ENCODE results near the gene UROC1. TPM values are rescaled to one million over a fixed set of nuclear protein-coding genes. Genes with fewer than 3 reads are reported as not detected.
A peak's percentile ranks its signal among the peaks of the same experiment; 100 is the strongest.

Gene UROC1
- total RNA-seq, 1 experiment from 2014 or later = not detected

DNA sequence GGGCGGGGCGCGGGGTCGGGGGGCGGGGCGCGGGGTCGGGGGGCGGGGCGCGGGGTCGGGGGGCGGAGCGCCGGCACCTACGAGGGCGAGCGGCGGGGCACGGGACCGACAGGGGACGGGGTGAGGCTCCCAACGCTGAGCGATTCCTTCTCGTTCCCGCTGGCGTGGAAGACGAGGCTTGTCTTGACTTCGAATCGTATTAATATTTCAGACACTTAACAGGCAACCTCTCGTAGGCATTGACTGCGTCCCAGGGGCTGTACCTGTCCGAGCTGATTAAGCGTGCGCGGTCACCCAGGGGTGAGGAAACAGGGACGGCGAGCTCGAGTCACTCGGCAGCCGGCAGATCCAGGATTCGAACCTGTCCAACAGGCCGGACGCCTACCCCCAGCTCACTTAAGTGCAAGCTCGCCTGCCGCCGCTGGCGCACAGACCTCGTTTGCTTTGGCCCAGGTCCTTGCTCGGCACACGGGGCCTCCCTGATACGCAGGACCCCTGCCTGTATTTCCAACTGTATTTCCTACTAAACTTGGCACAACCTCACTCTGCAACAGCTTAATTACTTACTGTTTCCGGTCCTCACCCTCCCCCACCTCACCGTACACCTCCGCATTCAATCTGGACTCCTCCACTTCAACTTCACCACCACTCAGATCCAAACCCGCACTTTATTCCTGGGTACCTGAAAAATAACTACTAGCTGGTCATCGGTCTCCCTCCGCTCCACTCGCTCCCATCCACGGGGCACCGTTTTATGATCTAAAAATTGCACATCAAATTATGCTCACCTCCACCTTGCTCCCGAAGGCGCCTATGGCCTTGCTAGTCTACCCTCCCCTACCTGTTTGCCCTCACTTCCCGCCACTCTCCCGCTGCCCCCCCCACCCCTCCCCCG, 41.2 kb downstream of the UROC1 start:
- ChIA-PET RAD21 (ENCODE audit: low non-redundant PET in 1 of 2, low total read pairs in 2 of 2, uncharacterized antibody in 2 of 2, unreplicated experiment in 2 of 2) (interaction anchor here (0.5 to 1.5 kb wide), 2 partner anchors 263 to 342 kb away, joined by 3 to 4 read pairs; no protein-coding TSS in a partner anchor), CTCF (interaction anchor here (0.6 to 1.4 kb wide), 2 partner anchors 335 to 342 kb away, joined by 3 to 5 read pairs; no protein-coding TSS in a partner anchor), POLR2A (no interaction called here)
- 0 out of 2 replicates have a peak, but pooled peaks cover 6% of the 10 kb centered on the region for H4K20me1 ChIP-seq (ENCODE audit: insufficient read depth)
- H3K27me3 ChIP-seq (ENCODE audit: insufficient read depth, low read length) = no peaks in the 10 kb centered on the region
- no peaks in the 10 kb centered on the region for H3K9me3 ChIP-seq (ENCODE audit: control insufficient read depth in 1 of 2, insufficient read depth in 1 of 2, low read depth in 1 of 2, low read length in 2 of 2)
- TF ChIP-seq ZFX (IDR thresholded peaks at IDR 0.05) (0 out of 2 replicates have a peak, but pooled peaks have one; percentile 44), SIN3A (IDR thresholded peaks at IDR 0.05; ENCODE audit: low read depth) (peak; percentile 42; the same call in 1 of the 2 replicates), TCF7L2 (IDR thresholded peaks at IDR 0.05; ENCODE audit: borderline replicate concordance, extremely low read depth, insufficient read depth, insufficient read length) (no peak), SP1 (IDR thresholded peaks at IDR 0.05; ENCODE audit: low read depth) (0 out of 2 replicates have a peak, but pooled peaks have one; percentile 4), MAX (IDR thresholded peaks at IDR 0.05) (no peak), POLR2AphosphoS5 (IDR thresholded peaks at IDR 0.05; ENCODE audit: low read depth, low read length) (peak; percentile 50), EGR1 (IDR thresholded peaks at IDR 0.05; ENCODE audit: low read depth) (peak; percentile 56; the same call in 1 of the 2 replicates)
- TF ChIP-seq, protein P1, sequence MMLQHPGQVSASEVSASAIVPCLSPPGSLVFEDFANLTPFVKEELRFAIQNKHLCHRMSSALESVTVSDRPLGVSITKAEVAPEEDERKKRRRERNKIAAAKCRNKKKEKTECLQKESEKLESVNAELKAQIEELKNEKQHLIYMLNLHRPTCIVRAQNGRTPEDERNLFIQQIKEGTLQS (IDR thresholded peaks at IDR 0.05) = no peak
- DNase-seq (ENCODE audit: low read depth, low spot score) (peak; percentile 54), ATAC-seq (peak; percentile 55)
- H2AFZ ChIP-seq (ENCODE audit: low read depth, low read length, poor library complexity, severe bottlenecking) = peak overlapping the region; percentile 68
- peaks cover 12 to 35% of the 10 kb centered on the region in 2 experiments for H3K4me1 ChIP-seq (ENCODE audit: control insufficient read depth in 1 of 2, insufficient read depth in 2 of 2, low read length in 2 of 2)
- H3K9me2 ChIP-seq (ENCODE audit: insufficient read depth) = no peaks in the 10 kb centered on the region
- H3K79me2 ChIP-seq (ENCODE audit: insufficient read depth, low read length) = peaks cover 37% of the 10 kb centered on the region
- H3K9ac ChIP-seq (ENCODE audit: low read length) = peak overlapping the region; percentile 88
- H3K36me3 ChIP-seq (ENCODE audit: control insufficient read depth in 1 of 2, insufficient read depth in 2 of 2, low read length in 2 of 2) = peaks cover 6% of the 10 kb centered on the region in 2 experiments; a peak in 3 of 4 replicates
- intact Hi-C loops (cut with micrococcal nuclease) = loop anchor here (10.0 kb wide), 1 partner anchor 222 kb away; no protein-coding TSS in a partner anchor
- H3K27ac ChIP-seq (ENCODE audit: low read depth, low read length) = peak overlapping the region; percentile 92
- peak overlapping the region; percentile 65 to 71 for H3K4me3 ChIP-seq (replicated peaks in 1 of 2; ENCODE audit: low read depth in 1 of 2, low read length in 2 of 2)
- peak overlapping the region; percentile 94 for H3K4me2 ChIP-seq (ENCODE audit: low read length)
- BruUV-seq (replicated peaks) = TSS peak; percentile 97

Data from HCT116 (cell line).